ENCODE results near the gene ESR2. TPM values are rescaled to one million over a fixed set of nuclear protein-coding genes. Genes with fewer than 3 reads are reported as not detected.

ESR2 gene
- total RNA-seq, 1 experiment from 2014 or later: 0.15 TPM

DNA sequence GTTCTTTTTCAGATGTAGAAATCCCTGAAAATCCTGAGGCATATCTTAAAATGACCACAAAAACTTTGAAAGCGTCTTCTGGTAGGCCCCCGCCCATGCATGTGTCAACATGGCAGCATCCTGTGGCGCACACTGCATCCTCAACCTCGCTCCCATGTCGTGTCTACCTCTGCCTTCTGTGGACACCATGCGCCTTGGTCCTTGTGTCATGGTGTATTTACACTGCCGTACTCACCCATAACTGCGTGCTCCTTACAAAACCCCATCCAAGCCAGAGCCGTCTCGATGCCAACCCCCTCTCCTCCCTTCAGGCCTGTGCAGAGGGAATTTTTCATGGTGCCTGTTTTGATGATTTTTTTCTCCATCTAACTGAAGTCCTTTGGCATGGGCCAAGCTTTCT is 78.9 kb downstream of the ESR2 start:
- Mint-ChIP-seq H3K4me1 (no peaks in the 10 kb centered on the region), H3K9me3 (no peaks in the 10 kb centered on the region), H3K27ac (peak overlapping the region in 1 of 3 experiments; percentile 66; a peak in 2 of 7 replicates), H3K27me3 (ENCODE audit: low read depth) (no peaks in the 10 kb centered on the region; the same call in 1 of the 2 replicates), H3K4me3 (no peak overlapping the region), H3K36me3 (ENCODE audit: insufficient read depth in 1 of 3, low read depth in 3 of 3) (peaks cover 57 to 86% (median 81%) of the 10 kb centered on the region in 3 experiments; a peak in 6 of 7 replicates)
- Histone ChIP-seq H4K8ac (replicated peaks; ENCODE audit: insufficient read length, low read depth, low read length) (no peak overlapping the region), H3K14ac (ENCODE audit: insufficient read depth, low read length) (no peak overlapping the region), H3K79me2 (ENCODE audit: insufficient read depth, low read length) (no peaks in the 10 kb centered on the region), H3K27me3 (ENCODE audit: insufficient read depth, low read length) (no peaks in the 10 kb centered on the region), H3K56ac (ENCODE audit: insufficient read length, low read depth, low read length) (no peak overlapping the region), H3K23ac (ENCODE audit: insufficient read length, low read depth, low read length) (no peak overlapping the region), H2BK12ac (ENCODE audit: insufficient read length, low read depth, low read length) (no peak overlapping the region), H3K4ac (ENCODE audit: low read depth, low read length) (no peak overlapping the region), H3K18ac (ENCODE audit: insufficient read length, low read depth, low read length) (no peak overlapping the region), H3K27ac (ENCODE audit: insufficient read length, low read depth, low read length) (no peak overlapping the region), H2BK20ac (ENCODE audit: low read depth, low read length, poor library complexity, severe bottlenecking) (no peak overlapping the region), H2AK5ac (ENCODE audit: insufficient read length, low read length) (no peak overlapping the region), H2BK120ac (ENCODE audit: low read depth, low read length, poor library complexity, severe bottlenecking) (no peak overlapping the region), H3K23me2 (ENCODE audit: insufficient read length, low read depth, low read length, poor library complexity, severe bottlenecking) (no peaks in the 10 kb centered on the region), H3K9me3 (ENCODE audit: control insufficient read depth, low read depth, low read length) (no peaks in the 10 kb centered on the region), H3K79me1 (ENCODE audit: insufficient read depth, low read depth, low read length, poor library complexity, severe bottlenecking) (no peaks in the 10 kb centered on the region), H4K20me1 (ENCODE audit: control insufficient read depth, insufficient read depth, insufficient read length) (no peaks in the 10 kb centered on the region), H4K5ac (ENCODE audit: insufficient read length, low read depth, low read length) (no peak overlapping the region), H3K9ac (ENCODE audit: extremely low read depth, insufficient read length, low read length) (no peak overlapping the region), H2AFZ (ENCODE audit: low read length) (no peak overlapping the region), H2BK5ac (ENCODE audit: insufficient read length, low read length) (no peak overlapping the region), H3T11ph (ENCODE audit: low read length) (no peak overlapping the region), H2BK15ac (ENCODE audit: low read depth, low read length) (no peak overlapping the region), H3K4me2 (ENCODE audit: insufficient read depth, insufficient read length, low read length) (no peak overlapping the region), H3K4me1 (ENCODE audit: insufficient read depth, low read length) (no peaks in the 10 kb centered on the region), H4K91ac (ENCODE audit: insufficient read length, low read depth, low read length) (no peak overlapping the region)
- DNase-seq: no peak
- no peak for TF ChIP-seq CTCF (conservative IDR thresholded peaks at IDR 0.05)
- no CpG with 5 or more reads among the region's 10 CpGs for WGBS (ENCODE audit: extremely low coverage, insufficient read length, low lambda C conversion rate)
